ENCODE data around the gene ATG12.
"Not testable (repeated sequence)": the region's sequence is repeated elsewhere in the genome, so short reads cannot be mapped to it uniquely, and the experiment has no call there.

Gene ATG12

DNA sequence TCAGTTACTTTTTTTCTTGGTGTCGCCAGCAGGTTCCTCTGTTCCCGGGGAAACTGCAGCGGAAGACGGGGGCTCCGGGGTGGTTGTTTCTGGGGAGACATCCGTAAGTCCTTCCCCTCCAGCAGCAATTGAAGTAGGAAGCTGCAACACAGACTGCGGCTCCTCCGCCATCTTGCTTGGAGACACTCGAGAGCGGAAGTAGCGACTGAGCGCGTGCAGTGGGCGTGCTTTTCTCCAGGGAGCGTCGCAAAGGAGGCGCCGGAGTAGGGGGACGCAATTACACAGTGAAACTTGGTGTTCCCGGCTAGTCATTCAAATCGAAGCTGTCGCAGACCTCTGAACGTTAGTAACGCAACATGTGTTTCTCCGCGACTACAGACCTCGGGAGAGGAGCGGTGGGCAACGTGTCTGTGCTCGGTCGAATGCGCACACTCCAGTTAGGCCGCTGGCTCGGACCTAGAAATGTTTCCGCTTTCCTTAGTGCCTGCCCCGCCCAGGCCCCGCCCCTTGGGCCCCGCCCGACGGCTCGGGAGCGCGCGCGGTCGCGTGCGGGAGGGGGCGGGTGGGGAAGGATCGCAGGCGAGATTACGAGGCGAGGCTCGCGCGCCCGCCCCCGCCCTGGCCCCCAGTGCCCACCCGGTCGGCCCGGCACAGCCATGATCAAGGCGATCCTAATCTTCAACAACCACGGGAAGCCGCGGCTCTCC, at the start of gene ATG12, which contains the start of gene AP3S1:
TSS of gene ATG12 (minus strand) at position 184 of the 707 bp plus-strand sequence. CDS start at position 171, 13 bp downstream.
TSS of gene AP3S1 (plus strand) at position 554 of the 707 bp plus-strand sequence. CDS start at position 657, 103 bp downstream.
- in situ Hi-C loops (cut with MboI; ENCODE audit: low sequenced_read_pairs) = no loop called here

DNA sequence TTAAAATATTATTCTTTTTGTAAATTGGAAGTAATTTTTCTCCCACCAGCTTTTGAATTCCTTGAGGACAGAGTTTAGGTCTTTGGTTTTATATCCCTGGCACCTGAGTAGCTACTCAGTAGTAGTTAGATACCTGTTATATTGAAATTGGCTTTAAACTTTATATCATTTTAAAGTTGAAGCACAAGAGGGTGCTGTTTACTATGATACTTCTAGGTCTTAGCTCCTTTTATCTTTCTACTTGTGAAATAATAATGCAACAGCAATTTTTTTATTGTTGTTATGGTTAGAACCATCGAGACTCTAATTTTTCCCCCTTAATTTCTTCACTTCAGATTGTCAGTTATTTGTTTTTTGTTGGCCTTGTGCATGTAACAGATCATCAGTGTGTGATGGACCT, 46.7 kb upstream of the ATG12 start:
- in situ Hi-C loops (cut with MboI; ENCODE audit: low sequenced_read_pairs) = no loop called here

DNA sequence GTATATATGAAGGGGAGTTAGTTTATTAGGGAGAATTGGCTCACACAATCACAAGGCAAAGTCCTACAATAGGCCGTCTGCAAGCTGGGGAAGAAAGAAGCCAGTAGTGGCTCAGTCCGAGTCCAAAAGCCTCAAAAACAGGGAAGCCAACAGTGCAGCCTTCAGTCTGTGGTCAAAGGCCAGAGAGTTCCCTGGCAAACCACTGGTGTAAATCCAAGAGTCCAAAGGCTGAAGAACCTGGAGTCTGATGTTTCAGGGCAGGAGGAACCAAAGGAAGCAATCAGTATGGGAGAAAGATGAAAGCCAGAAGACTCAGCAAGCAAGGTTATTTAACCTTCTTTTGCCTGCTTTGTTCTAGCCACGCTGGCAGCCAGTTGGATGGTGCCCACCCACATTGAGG, 43.8 kb upstream of the ATG12 start:
- in situ Hi-C loops (cut with MboI; ENCODE audit: low sequenced_read_pairs) = not testable (repeated sequence)

DNA sequence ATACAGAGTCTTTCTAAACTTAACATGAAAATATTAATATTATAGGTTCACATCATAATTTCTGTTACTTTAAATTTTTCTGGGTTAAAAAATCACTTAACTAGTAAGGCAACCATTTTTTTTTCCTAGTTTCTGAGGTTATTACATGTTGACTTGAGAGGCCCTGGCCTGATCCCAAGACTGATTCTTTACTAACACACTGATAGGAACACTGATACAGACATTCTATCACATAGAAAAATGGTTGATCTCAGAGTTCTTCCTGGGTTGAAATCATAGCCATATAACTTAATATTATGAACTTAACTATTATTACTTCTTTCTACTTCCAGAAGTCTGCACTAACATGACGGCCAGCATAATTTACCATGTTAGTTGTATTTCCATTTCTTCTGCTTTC, 43.3 kb upstream of the ATG12 start:
- in situ Hi-C loops (cut with MboI; ENCODE audit: low sequenced_read_pairs) = no loop called here

DNA sequence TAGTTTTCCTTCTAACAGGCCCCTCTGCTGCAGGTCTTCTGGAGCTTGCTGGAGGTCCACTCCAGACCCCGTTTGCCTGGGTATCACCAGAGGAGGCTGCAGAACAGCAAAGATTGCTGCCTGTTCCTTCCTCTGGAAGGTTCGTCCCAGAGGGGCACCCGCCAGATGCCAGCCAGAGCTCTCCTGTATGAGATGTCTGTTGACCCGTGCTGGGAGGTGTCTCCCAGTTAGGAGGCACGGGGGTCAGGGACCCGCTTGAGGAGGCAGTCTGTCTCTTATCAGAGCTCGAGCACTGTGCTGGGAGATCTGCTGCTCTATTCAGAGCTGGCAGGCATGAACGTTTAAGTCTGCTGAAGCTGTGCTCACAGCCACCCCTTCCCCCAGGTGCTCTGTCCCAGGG, 41.1 kb upstream of the ATG12 start:
- in situ Hi-C loops (cut with MboI; ENCODE audit: low sequenced_read_pairs) = not testable (repeated sequence)

DNA sequence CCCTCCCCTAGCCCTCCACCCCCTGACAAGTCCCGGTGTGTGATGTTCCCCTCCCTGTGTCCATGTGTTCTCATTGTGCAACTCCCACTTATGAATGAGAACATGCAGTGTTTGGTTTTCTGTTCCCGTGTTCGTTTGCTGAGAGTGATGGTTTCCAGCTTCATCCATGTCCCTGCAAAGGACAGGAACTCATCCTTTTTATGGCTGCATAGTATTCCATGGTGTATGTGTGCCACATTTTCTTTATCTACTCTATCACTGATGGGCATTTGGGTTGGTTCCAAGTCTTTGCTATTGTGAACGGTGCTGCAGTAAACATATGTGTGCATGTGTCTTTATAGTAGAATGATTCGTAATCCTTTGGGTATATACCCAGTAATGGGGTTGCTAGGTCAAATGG, 36.0 kb upstream of the ATG12 start:
- in situ Hi-C loops (cut with MboI; ENCODE audit: low sequenced_read_pairs) = not testable (repeated sequence)

DNA sequence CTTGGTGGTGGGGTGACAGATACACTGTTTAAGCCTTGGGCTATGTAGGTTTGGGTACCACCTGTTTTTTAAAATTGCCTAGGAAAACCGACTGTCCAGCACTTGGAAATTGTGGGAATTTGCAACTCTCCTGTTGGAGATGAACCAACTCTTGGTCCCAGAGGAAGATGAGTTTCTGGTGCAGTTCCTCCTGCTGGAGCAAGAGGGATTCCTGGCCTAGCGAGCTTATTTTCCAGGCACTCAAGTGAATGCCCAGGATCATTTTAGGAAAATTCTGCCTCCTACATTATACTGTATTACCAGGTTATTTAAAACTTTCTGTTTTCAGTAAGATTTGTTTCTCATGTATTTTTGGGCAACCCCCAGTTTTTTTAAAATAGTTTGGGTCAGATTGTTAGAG, 34.1 kb upstream of the ATG12 start:
- in situ Hi-C loops (cut with MboI; ENCODE audit: low sequenced_read_pairs) = no loop called here

DNA sequence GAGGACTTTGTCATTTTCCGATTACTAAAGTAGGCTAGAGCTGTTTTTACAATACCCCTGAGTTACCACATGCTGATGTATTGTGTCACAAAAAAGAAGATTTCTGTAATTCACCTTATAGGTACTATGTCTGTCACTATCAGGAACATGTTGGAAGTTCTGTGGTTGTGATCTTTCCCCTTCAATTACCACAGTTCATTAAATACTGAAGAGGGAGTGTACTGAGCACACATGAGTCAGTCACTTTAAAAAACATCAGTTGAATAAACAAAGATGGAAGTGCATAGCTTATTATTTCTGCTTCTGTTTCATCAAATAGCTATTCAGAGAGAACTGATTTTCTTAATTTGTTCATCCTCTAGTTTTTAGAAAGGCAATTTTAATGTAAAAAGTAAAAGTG, 32.0 kb upstream of the ATG12 start:
- in situ Hi-C loops (cut with MboI; ENCODE audit: low sequenced_read_pairs) = no loop called here

DNA sequence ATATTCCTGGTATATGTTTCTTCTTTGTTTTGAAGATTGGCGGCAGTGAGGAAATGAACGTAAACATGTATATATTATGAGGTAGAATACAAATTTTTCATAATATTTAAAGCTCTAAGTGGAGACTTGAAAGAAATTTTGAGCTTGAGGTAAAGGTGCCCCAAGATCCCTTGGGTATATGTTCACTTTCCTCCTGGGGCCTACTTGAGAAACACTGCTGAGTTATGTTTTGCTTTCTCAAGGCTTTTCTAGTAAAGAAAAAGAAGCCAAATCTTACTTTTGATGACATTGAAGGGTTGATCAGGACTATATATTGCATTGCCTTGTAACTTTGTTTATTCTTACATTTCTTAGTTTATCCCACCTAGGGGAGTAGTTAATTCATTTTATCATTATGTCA, 31.1 kb upstream of the ATG12 start:
- in situ Hi-C loops (cut with MboI; ENCODE audit: low sequenced_read_pairs) = no loop called here

DNA sequence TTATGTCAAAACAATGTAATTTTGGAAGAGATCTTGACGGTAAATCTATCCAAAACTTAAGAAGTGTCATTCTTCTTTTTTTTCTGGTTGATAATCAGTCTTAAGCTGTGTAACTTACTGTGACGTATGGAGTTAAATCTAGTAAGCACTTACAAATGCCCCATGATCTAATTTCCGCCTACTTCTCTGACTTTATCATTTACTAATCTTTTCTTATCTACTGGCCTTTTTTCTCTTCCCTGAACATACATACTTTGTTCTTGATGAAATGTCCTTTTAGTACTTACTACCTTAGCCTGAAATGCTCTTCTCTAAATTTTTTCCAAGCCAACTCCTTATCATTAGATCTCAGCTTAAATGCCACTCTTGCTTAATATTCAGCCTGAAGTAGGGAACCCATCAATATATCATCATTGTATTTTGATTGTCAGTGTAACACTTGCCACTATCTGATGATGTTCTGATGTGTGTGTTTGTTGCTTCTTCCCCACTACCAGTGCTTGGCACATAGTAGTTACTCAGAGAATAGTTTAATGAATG, 28.0 kb upstream of the ATG12 start:
- in situ Hi-C loops (cut with MboI; ENCODE audit: low sequenced_read_pairs) = no loop called here

DNA sequence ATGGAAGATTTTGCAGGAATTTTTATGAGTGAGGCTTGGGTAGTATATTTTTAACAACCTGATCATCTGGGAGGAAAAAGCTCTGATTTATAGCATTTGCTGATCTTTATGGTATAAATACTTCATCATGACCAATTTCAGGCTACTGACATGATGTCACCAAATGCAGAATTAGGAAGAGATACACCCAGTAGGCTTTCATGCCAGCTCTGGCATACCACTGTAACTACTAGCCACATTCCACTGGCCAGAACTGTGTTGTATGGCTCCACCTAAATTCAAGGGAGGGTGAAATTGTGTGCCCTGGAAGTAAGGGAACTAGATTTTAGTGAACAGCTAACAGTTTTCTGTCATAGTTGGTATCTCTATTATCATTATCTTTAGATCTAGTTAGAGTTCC, 18.0 kb upstream of the ATG12 start:
- in situ Hi-C loops (cut with MboI; ENCODE audit: low sequenced_read_pairs) = no loop called here

DNA sequence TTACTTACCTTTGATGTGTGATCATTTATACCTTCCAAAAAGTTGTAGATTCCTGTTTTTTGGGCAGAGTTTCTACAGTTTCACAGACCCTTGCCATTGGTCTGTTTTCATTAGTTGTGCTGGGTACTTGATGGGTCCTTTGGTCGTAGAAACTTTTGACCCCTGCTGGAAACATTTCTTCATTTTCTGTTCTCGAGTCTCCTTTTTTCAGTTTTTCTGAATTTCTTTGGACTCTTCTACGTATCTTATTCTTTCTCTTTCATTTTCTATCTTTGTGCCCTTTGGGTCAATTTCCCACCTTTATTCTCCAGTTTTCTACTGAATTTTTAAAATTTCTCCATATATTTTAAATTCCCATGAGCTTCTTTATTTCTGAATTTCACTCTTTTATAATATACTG, 17.0 kb upstream of the ATG12 start:
- in situ Hi-C loops (cut with MboI; ENCODE audit: low sequenced_read_pairs) = no loop called here

DNA sequence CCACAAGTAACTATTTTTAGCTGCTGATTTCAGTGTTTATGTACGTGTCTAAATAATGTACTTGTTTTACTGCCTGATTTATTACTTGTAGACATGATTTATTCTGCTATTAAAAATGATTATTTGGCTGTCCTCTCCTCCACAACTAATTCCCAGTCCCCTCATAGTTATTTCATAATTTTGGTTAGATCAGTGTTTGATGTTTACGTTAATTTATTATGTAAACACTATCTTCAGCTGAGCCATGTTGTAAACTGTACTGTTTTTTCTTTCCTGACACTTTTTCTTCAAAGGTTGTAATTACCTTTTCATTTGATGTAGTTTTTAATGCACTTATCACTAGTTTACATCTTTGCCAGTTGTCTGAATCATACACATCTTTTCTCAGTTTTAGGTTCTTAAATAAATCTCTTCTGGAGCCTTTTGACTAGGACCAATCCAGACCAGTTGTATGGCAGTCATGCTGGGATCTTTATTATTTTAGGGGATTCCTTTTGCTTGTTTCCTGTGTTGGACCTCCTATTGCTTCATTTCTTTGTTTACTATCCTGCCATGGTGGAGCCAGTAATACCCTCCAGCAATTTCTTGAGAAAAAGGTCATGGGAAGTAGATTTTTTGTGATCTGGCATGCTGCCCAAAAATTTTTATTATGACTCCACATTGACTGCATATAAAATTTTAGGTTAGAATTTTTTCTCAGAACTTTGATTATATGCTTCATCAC, 16.4 kb upstream of the ATG12 start:
- in situ Hi-C loops (cut with MboI; ENCODE audit: low sequenced_read_pairs) = no loop called here

DNA sequence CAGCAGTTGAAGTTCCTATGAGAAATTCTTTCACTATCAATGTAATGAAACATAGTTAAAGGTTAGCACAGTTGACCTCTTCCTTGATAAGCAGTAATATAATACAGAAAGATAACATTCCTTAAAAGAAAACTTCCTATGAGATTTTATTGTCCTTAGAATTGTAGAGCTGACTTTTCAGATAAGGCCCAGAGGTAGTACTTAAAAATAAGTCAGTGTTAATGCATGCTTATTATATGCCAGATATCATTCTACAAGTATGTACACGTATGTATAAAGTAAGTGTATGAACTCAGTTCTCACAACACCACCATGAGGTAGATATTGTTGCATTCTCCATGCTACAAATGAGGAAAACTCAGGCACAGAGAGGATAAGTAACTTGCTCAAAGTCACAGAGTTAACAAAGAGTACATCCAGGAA, 15.7 kb upstream of the ATG12 start:
- in situ Hi-C loops (cut with MboI; ENCODE audit: low sequenced_read_pairs) = no loop called here

DNA sequence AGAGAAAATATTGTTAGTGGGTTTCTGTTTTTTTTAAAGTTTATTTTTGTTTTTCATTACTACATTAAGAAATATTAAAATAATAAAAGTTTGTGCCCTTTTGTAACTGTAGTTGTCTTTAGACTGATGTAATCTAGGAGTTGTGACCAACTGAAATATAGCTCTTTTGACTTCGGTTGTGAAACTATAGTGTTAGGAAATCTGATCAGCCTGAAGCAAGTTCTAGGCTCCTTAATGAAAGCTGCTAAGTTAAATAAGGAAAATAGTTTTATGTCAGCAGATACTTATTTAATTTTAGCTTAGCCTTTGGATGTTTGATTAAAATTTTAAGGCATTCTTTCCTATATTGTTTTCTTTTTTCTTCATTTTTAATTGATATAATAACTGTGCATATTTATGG, 14.6 kb upstream of the ATG12 start:
- in situ Hi-C loops (cut with MboI; ENCODE audit: low sequenced_read_pairs) = no loop called here

DNA sequence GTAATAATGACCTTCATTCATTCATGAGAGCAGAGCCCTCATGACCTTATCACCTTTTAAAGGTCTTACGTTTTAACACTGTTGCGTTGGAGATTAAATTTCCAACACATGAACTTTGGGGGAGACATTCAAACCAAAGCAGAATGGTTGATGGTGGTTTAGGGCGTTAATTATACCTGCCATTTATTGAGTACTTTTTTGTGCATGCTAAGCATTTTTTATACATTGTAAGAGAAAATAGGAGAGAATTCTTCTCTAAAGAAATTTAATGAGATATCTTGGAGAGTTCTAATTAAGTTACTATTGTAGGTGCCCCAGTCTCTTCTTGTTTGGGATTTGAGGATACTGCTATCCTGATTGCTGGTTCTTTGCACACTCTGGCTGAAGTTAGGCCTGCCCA, 12.8 kb upstream of the ATG12 start:
- in situ Hi-C loops (cut with MboI; ENCODE audit: low sequenced_read_pairs) = no loop called here

DNA sequence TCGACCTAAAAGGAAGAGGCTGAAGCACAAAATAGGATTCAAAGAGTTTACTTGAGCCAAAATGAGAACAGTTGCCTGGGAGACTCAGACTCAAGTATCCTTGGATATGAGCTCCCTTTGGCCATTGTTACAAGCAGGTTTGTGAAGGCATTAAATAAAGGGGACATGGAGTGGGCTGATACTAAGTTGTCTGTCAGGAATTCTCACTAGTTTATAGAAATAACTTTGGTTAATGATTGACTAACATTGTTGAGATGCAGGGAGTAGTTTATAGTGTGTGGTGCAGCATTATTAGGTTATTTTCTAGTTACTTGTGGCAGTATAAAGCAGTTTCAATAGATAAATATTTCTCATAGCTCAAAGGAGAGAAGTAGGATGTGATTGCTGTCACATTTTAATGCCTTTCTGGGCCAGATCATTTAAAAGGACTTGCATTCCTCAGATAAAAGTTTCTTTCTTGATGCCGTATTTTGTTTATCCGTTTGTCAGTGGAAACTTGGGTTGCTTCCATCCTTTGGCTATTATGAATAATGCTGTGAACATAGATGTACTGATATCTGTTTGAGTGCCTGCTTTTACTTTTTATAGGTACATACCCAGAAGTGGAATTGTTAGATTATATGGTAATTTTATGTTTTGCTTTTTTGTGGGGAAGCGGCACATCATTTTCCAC, 9.5 kb upstream of the ATG12 start:
- in situ Hi-C loops (cut with MboI; ENCODE audit: low sequenced_read_pairs) = no loop called here

DNA sequence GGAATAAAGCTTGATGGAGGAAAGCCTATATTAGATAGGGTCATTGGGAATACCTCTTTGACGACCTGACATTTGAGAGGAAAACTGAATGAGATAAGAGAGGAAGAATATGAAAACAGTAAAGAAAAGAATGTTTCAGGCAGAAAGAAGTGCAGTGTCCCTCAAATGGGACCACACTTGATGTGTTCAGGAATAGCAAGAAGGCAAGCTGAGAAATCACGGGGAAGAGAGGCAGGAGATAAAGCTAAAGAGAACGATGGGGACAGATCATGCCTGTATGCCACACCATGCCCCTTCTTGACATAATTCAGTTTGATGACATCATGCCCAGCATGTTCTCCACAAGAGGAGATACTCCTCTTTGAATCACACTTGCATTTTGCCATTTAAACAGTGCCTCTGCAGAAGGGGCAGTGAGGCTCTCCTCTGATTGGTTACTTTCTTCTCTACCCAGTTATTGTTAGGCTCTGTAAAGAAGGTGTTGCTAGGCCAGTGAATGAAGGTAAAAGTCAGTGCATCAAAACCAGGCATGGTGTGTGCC, 8.0 kb upstream of the ATG12 start:
- in situ Hi-C loops (cut with MboI; ENCODE audit: low sequenced_read_pairs) = no loop called here

DNA sequence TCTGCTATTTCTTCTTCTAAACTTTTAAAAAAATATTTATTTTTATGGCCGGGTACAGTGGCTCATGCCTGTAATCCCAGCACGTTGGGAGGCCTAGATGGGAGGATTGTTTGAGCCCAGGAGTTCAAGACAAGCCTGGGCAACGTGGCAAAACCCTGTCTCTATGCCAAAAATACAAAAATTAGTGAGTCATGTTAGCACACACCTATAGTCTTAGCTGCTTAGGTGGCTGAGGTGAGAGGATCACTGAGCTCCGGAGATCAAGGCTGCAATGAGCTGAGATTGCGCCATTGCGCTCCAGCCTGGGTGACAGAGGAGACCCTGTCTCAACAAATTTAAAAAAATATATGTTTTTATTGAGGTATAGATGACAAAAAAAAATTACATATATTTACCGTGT, 5.9 kb upstream of the ATG12 start:
- in situ Hi-C loops (cut with MboI; ENCODE audit: low sequenced_read_pairs) = no loop called here

DNA sequence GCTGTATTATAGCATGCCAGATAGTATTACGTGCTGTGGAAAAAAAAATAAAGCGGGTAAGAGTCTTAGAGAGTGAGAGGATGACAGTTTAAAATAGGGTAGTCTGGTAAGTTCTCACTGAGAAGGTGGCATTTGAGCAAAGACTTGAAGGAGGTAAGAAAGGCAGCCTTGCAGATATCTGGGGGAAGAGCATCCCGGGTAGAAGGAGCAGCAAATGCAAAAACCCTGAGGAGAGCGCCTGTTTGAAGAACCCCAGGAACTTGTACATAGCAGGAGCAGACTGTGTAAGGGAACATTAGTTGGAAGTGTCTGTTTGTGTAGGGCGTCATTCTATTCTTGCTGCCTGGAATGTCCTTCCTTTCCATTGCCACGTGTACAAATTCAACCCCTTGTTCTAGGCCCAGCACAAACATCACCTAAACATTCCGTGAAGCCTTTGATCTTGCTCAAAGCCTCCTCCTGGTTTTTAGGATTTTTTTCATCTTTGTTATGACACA, 3.0 kb upstream of the ATG12 start:
- in situ Hi-C loops (cut with MboI; ENCODE audit: low sequenced_read_pairs) = no loop called here

DNA sequence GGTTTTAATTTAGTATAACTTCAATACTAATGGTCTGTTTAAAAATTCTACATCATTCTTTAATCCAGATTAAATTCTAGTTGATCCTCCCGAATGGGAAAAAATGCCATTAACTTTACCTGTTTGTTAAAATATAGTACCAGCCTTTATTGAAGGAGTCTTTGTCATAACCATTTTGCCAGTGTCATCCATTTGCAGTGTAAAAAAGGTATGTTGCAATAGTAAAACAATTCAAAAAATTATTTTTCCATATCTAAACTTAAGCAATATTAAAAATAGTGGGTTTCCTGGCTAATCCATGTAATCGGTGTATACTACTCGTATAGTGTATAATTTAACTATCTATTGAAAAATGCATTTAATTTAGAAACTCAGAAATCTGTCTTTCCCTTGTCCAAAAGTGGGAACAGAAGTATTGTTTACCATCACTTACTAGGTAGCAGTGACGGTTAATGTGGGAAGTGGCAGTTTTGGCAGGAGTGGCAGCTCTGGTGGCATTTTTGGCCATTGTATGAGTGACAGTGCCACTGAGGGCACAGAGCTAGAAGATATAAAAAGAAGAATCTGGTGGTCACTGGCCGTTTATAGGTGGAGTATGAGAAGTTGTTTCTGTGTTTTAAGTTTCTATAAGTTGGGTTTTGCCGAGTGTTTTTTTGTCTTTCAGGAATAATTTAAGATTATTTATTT, 2.2 kb upstream of the ATG12 start:
- in situ Hi-C loops (cut with MboI; ENCODE audit: low sequenced_read_pairs) = no loop called here

Measured in hTERT RPE-1 (cell line).